GM23248 (cell line): Measurements from ENCODE around the gene ZNF367. TPM values are rescaled to one million over a fixed set of nuclear protein-coding genes. Genes with fewer than 3 reads are reported as not detected.

Source experiments
- DNase-seq: peaks from one replicate; pipeline ENCODE4 v3.0.0-alpha.2; 2015
- H2AFZ ChIP-seq: fragments of 200-600 bp; sonication (generic); 2 replicates; pipeline ENCODE4 v1.6.1; 2016; ENCODE audit warnings: antibody characterized with exemption
- H3F3A ChIP-seq: fragments of 200-600 bp; sonication (generic); 2 replicates; pipeline ENCODE4 v1.6.1; 2016; ENCODE audit warnings: mild to moderate bottlenecking, antibody characterized with exemption, mixed run types; ENCODE audit not compliant: insufficient read depth
- H3K27ac ChIP-seq: fragments of 200-600 bp; sonication (generic); 2 replicates; pipeline ENCODE4 v1.5.1; 2016; ENCODE audit warnings: mild to moderate bottlenecking
- H3K27me3 ChIP-seq: fragments of 200-600 bp; sonication (generic); replicated peaks from 2 replicates; pipeline ENCODE4 v1.6.1; 2016; ENCODE audit warnings: mild to moderate bottlenecking; ENCODE audit not compliant: insufficient read depth
- H3K36me3 ChIP-seq: fragments of 200-600 bp; sonication (generic); 2 replicates; pipeline ENCODE4 v1.6.1; 2016; ENCODE audit warnings: low read depth, mild to moderate bottlenecking
- H3K4me1 ChIP-seq: fragments of 200-600 bp; sonication (generic); 2 replicates; pipeline ENCODE4 v1.6.1; 2016; ENCODE audit warnings: mild to moderate bottlenecking; ENCODE audit not compliant: insufficient read depth
- H3K4me2 ChIP-seq: fragments of 200-600 bp; sonication (generic); one replicate; pipeline ENCODE4 v1.6.1; 2016; ENCODE audit warnings: mild to moderate bottlenecking; ENCODE audit not compliant: unreplicated experiment
- H3K4me3 ChIP-seq: fragments of 200-600 bp; sonication (generic); 2 replicates; pipeline ENCODE4 v1.5.1; 2016; ENCODE audit warnings: mild to moderate bottlenecking
- H3K79me2 ChIP-seq: fragments of 200-600 bp; sonication (generic); 2 replicates; pipeline ENCODE4 v1.6.1; 2016; ENCODE audit warnings: mild to moderate bottlenecking; ENCODE audit not compliant: insufficient read depth
- H3K9ac ChIP-seq: fragments of 200-600 bp; sonication (generic); 2 replicates; pipeline ENCODE4 v1.6.1; 2016; ENCODE audit warnings: mild to moderate bottlenecking
- H3K9me2 ChIP-seq: fragments of 200-600 bp; sonication (generic); 2 replicates; pipeline ENCODE4 v1.6.1; 2016; ENCODE audit warnings: mixed run types, mild to moderate bottlenecking, moderate library complexity; ENCODE audit not compliant: insufficient read depth
- H3K9me3 ChIP-seq: fragments of 200-600 bp; sonication (generic); one replicate; pipeline ENCODE4 v1.6.1; 2017; ENCODE audit warnings: low read depth
- H4K20me1 ChIP-seq: fragments of 200-600 bp; sonication (generic); 2 replicates; pipeline ENCODE4 v1.6.0; 2016; ENCODE audit not compliant: insufficient read depth
- EZH2 ChIP-seq: fragments of 200-600 bp; sonication (generic); IDR thresholded peaks from 2 replicates; pipeline ENCODE4 v1.6.1; 2018; ENCODE audit warnings: antibody characterized with exemption, mild to moderate bottlenecking; ENCODE audit not compliant: insufficient read depth, poor library complexity, severe bottlenecking
- EZH2phosphoT487 ChIP-seq: fragments of 200-600 bp; sonication (generic); IDR thresholded peaks from 2 replicates; pipeline ENCODE4 v1.6.1; 2018; ENCODE audit warnings: antibody characterized with exemption, moderate library complexity, mild to moderate bottlenecking, low read depth; ENCODE audit not compliant: insufficient read depth
- WGBS, 2 experiments: methylation state at CpG; one replicate each; pipeline ENCODE4 v1.1.6; 2015 to 2017; ENCODE audit warnings: low lambda C conversion rate in 2 of 2, low coverage in 1 of 2; ENCODE audit errors: missing lambda C conversion rate in 2 of 2; 5-methylcytosine and 5-hydroxymethylcytosine counted together
- in situ Hi-C: fragments of 300-500 bp; cut with MboI; formaldehyde crosslinking; loops from 2 replicates; pipeline ENCODE4 v1.15.0; 2020
- polyA plus RNA-seq: library from polyadenylated mRNA; unstranded; fragments of >200 nt; fragmentation: Nextera tagmentation; extraction: Ambion mirVana; gene quantifications from 2 replicates; pipeline ENCODE4 v1.2.1, GENCODE V29; 2016
- total RNA-seq: library from RNA; depleted of rRNA; stranded (reverse); fragments of >200 nt; shearing (Covaris generic); gene quantifications from 2 replicates; pipeline ENCODE4 v1.2.3, GENCODE V29; 2014

ZNF367 gene
- total and polyA plus RNA-seq, 2 experiments from 2014 or later = 2.1 to 9.3 TPM

- H3K9ac ChIP-seq = no peak overlapping the region
- no peak overlapping the region for H3K4me2 ChIP-seq
- no peak for DNase-seq
- H3K27ac ChIP-seq = no peak overlapping the region
- no peaks in the 10 kb centered on the region for H4K20me1 ChIP-seq
- H3K4me1 ChIP-seq = peaks cover 18% of the 10 kb centered on the region
- H3K79me2 ChIP-seq = peaks cover 48% of the 10 kb centered on the region
- no peak overlapping the region for H2AFZ ChIP-seq
- no peaks in the 10 kb centered on the region for H3K9me2 ChIP-seq
- in situ Hi-C loops = no loop called here
- H3F3A ChIP-seq = peaks cover 28% of the 10 kb centered on the region
- H3K27me3 ChIP-seq = no peaks in the 10 kb centered on the region
- H3K9me3 ChIP-seq = no peaks in the 10 kb centered on the region
- peaks cover 5% of the 10 kb centered on the region; the same call in 1 of the 2 replicates for H3K36me3 ChIP-seq
- TF ChIP-seq EZH2phosphoT487 (no peak), EZH2 (no peak)
- no peak overlapping the region for H3K4me3 ChIP-seq
- 90 to 93% methylated on average over 7 to 8 of the region's 8 CpGs for WGBS, 2 experiments
These were observed 40.1 kb upstream of the ZNF367 start for GRCh38 chr9:96458226-96458625.

DNA sequence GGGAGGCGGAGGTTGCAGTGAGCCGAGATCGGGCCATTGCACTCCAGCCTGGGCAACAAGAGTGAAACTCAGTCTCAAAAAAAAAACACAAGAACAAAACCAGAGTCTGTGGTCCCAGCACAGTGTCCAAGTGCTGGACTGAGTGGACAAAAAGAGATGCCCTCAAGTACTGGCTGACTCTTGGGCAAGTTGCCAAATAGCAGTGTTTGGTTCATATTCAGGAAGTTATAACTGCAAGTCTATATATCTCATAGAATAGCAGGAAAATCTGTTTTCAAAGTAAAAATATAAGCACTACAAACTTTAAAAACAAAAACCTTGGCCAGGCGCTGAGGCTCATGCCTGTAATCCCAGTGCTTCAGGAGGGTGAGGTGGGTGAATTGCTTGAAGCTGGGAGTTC lies 39.1 kb upstream of the ZNF367 start:
- Histone ChIP-seq H3K4me2 (no peak overlapping the region), H3F3A (peaks cover 28% of the 10 kb centered on the region), H2AFZ (no peak overlapping the region), H4K20me1 (no peaks in the 10 kb centered on the region), H3K27ac (no peak overlapping the region), H3K4me3 (no peak overlapping the region), H3K9ac (no peak overlapping the region), H3K27me3 (no peaks in the 10 kb centered on the region), H3K79me2 (peaks cover 58% of the 10 kb centered on the region), H3K9me2 (no peaks in the 10 kb centered on the region), H3K36me3 (peaks cover 5% of the 10 kb centered on the region; the same call in 1 of the 2 replicates), H3K4me1 (peaks cover 22% of the 10 kb centered on the region), H3K9me3 (no peaks in the 10 kb centered on the region)
- TF ChIP-seq EZH2phosphoT487 = no peak
- TF ChIP-seq EZH2 = no peak
- no peak for DNase-seq
- in situ Hi-C loops = no loop called here
- 97 to 99% methylated on average over 4 of the region's 4 CpGs for WGBS, 2 experiments

- peak; percentile 79 for DNase-seq
- H3K27me3 ChIP-seq = no peaks in the 10 kb centered on the region
- no peak for TF ChIP-seq EZH2
- no peaks in the 10 kb centered on the region for H3K9me2 ChIP-seq
- WGBS, 2 experiments = 22 to 24% methylated on average over 2 of the region's 2 CpGs
- no peak overlapping the region for H2AFZ ChIP-seq
- no peak overlapping the region for H3K9ac ChIP-seq
- H3K36me3 ChIP-seq = no peaks in the 10 kb centered on the region
- H3K4me2 ChIP-seq = no peak overlapping the region
- peaks cover 11% of the 10 kb centered on the region for H3K4me1 ChIP-seq
- H3K79me2 ChIP-seq = peaks cover 68% of the 10 kb centered on the region
- H3F3A ChIP-seq = peaks cover 4% of the 10 kb centered on the region; the same call in 1 of the 2 replicates
- no peak overlapping the region for H3K27ac ChIP-seq
- H3K9me3 ChIP-seq = no peaks in the 10 kb centered on the region
- H4K20me1 ChIP-seq = no peaks in the 10 kb centered on the region
- H3K4me3 ChIP-seq = no peak overlapping the region
- in situ Hi-C loops = no loop called here
These were observed 35.5 kb upstream of the ZNF367 start for GRCh38 chr9:96453625-96454024.

DNA sequence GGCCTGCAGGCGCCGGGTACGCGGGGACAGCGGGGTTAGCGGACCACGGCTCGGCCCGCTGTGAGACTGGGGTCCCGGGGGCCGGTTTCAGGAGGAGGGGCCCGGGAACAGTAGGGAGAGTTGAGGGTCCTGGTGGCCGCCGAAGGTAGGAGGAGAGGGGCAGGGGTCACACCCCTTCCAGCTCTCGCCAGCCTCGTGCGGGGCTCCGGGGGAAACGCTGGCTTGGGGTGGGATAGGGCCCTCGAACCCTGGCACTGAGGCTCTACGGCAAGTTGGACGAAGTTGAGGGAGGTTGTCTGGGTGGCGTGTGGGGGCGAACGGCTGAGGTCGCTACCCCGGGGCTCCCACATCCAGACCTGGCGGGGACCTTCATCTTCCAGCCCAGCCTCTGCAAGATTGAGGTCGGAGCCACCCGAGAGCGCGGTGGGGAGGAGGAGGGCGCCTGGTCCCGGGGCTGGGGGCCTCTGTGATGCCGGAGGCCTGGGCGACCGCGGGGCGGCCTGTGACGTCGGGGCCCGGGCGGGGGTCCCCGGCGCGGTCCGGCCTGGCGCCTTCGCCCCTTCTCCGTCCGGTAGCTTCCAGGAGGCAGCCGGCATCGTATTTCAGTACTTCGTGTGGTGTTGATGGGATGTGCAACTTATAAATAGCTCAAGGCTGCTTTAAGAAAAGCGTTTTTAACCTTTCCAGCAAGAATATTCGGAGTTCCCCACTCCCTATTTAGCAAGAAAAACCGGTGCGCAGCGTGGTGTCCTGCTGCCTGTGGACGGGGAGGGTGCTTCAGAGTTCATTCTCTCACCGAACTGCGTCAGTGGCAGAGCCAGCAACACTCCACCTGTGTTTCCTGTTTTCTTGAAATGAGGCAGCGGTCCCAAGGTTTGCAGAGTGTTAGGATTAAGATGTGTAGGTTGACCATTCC lies 32.7 kb upstream of the ZNF367 start:
- Histone ChIP-seq H3K79me2 (peaks cover 54% of the 10 kb centered on the region), H3K9me2 (no peaks in the 10 kb centered on the region), H3K9me3 (no peaks in the 10 kb centered on the region), H3K4me1 (peaks cover 11% of the 10 kb centered on the region), H3F3A (peaks cover 4% of the 10 kb centered on the region; the same call in 1 of the 2 replicates), H3K4me3 (peak overlapping the region; percentile 83), H4K20me1 (no peaks in the 10 kb centered on the region), H3K4me2 (peak overlapping the region; percentile 89), H3K9ac (peak overlapping the region; percentile 84), H3K27ac (peak overlapping the region; percentile 73), H3K27me3 (no peaks in the 10 kb centered on the region), H2AFZ (peak overlapping the region; percentile 70), H3K36me3 (no peaks in the 10 kb centered on the region)
- peak; percentile 56 for DNase-seq
- TF ChIP-seq EZH2phosphoT487 (no peak), EZH2 (no peak)
- 2 to 3% methylated on average over 52 to 57 of the region's 63 CpGs for WGBS, 2 experiments
- in situ Hi-C loops = no loop called here
